Effector memory CD4-positive, alpha-beta T cell (primary cell): Measurements from ENCODE around the gene DHRS11.
A peak's percentile ranks its signal among the peaks of the same experiment; 100 is the strongest.

Experiments
- DNase-seq, 3 donors: peaks; one replicate each; pipeline ENCODE4 v3.0.0-alpha.2; 2020
- H3K27ac ChIP-seq: 2 replicates; pipeline ENCODE4 v1.7.0; 2013; ENCODE audit warnings: mild to moderate bottlenecking, low read length, moderate library complexity; ENCODE audit not compliant: insufficient read depth, poor library complexity, severe bottlenecking
- H3K27me3 ChIP-seq: replicated peaks from 2 replicates; pipeline ENCODE4 v1.7.0; 2013; ENCODE audit warnings: mild to moderate bottlenecking, low read length; ENCODE audit not compliant: insufficient read depth, control insufficient read depth, poor library complexity, severe bottlenecking
- H3K36me3 ChIP-seq: 2 replicates; pipeline ENCODE4 v1.7.0; 2013; ENCODE audit warnings: mild to moderate bottlenecking, low read length, moderate library complexity; ENCODE audit not compliant: control insufficient read depth, insufficient read depth
- H3K4me1 ChIP-seq: 2 replicates; pipeline ENCODE4 v1.7.0; 2013; ENCODE audit warnings: low read length, mild to moderate bottlenecking; ENCODE audit not compliant: control insufficient read depth, insufficient read depth, poor library complexity, severe bottlenecking
- H3K4me3 ChIP-seq: 2 replicates; pipeline ENCODE4 v1.7.0; 2013; ENCODE audit warnings: low read length, low read depth, mild to moderate bottlenecking; ENCODE audit not compliant: insufficient read depth, poor library complexity, severe bottlenecking
- H3K9me3 ChIP-seq: 2 replicates; pipeline ENCODE4 v1.7.0; 2013; ENCODE audit warnings: mild to moderate bottlenecking, low read length, moderate library complexity; ENCODE audit not compliant: control insufficient read depth

DHRS11 gene

GRCh38 chr17:36592716-36593321 lies 1.1 kb downstream of the DHRS11 start:
- Histone ChIP-seq H3K4me1 (peaks cover 16% of the 10 kb centered on the region), H3K27ac (no peak overlapping the region), H3K4me3 (peak overlapping the region; percentile 60), H3K27me3 (no peaks in the 10 kb centered on the region), H3K9me3 (no peaks in the 10 kb centered on the region), H3K36me3 (peaks cover 10% of the 10 kb centered on the region)
- DNase-seq = no peak

- no peak for DNase-seq
- H3K27me3 ChIP-seq = no peaks in the 10 kb centered on the region
- H3K27ac ChIP-seq = no peak overlapping the region
- H3K36me3 ChIP-seq = peaks cover 4% of the 10 kb centered on the region
- H3K9me3 ChIP-seq = no peaks in the 10 kb centered on the region
- peaks cover 16% of the 10 kb centered on the region for H3K4me1 ChIP-seq
- H3K4me3 ChIP-seq = no peak overlapping the region
Measured at GRCh38 chr17:36593656-36594316, 2.1 kb downstream of the DHRS11 start.

GRCh38 chr17:36594626-36595401 lies 3.1 kb downstream of the DHRS11 start:
- Histone ChIP-seq H3K4me3 (no peak overlapping the region), H3K4me1 (peaks cover 16% of the 10 kb centered on the region), H3K27me3 (no peaks in the 10 kb centered on the region), H3K9me3 (no peaks in the 10 kb centered on the region), H3K27ac (no peak overlapping the region), H3K36me3 (no peaks in the 10 kb centered on the region)
- no peak for DNase-seq

- Histone ChIP-seq H3K36me3 (no peaks in the 10 kb centered on the region), H3K27ac (no peak overlapping the region), H3K4me1 (peaks cover 17% of the 10 kb centered on the region), H3K9me3 (no peaks in the 10 kb centered on the region), H3K27me3 (no peaks in the 10 kb centered on the region), H3K4me3 (no peak overlapping the region)
- no peak for DNase-seq
Measured at GRCh38 chr17:36597226-36597625, 5.5 kb downstream of the DHRS11 start.

- no peak for DNase-seq
- Histone ChIP-seq H3K4me1 (peaks cover 15% of the 10 kb centered on the region), H3K27me3 (no peaks in the 10 kb centered on the region), H3K27ac (no peak overlapping the region), H3K36me3 (no peaks in the 10 kb centered on the region), H3K4me3 (no peak overlapping the region), H3K9me3 (no peaks in the 10 kb centered on the region)
Measured at GRCh38 chr17:36597866-36598777, 6.4 kb downstream of the DHRS11 start.

- Histone ChIP-seq H3K9me3 (no peaks in the 10 kb centered on the region), H3K36me3 (no peaks in the 10 kb centered on the region), H3K27ac (no peak overlapping the region), H3K27me3 (no peaks in the 10 kb centered on the region), H3K4me1 (peaks cover 15% of the 10 kb centered on the region), H3K4me3 (no peak overlapping the region)
- no peak for DNase-seq
Measured at GRCh38 chr17:36598951-36599401, 7.3 kb downstream of the DHRS11 start.

GRCh38 chr17:36599546-36600250 lies 8.0 kb downstream of the DHRS11 start:
- no peak for DNase-seq
- peaks cover 15% of the 10 kb centered on the region for H3K4me1 ChIP-seq
- H3K36me3 ChIP-seq = no peaks in the 10 kb centered on the region
- H3K4me3 ChIP-seq = no peak overlapping the region
- H3K9me3 ChIP-seq = no peaks in the 10 kb centered on the region
- no peak overlapping the region for H3K27ac ChIP-seq
- H3K27me3 ChIP-seq = no peaks in the 10 kb centered on the region

- H3K27ac ChIP-seq = no peak overlapping the region
- no peak overlapping the region for H3K4me3 ChIP-seq
- no peaks in the 10 kb centered on the region for H3K9me3 ChIP-seq
- no peaks in the 10 kb centered on the region for H3K36me3 ChIP-seq
- no peaks in the 10 kb centered on the region for H3K27me3 ChIP-seq
- peaks cover 15% of the 10 kb centered on the region for H3K4me1 ChIP-seq
- no peak for DNase-seq
Measured at GRCh38 chr17:36600465-36600864, 8.8 kb downstream of the DHRS11 start.

GRCh38 chr17:36600936-36601302 lies 9.2 kb downstream of the DHRS11 start:
- H3K4me3 ChIP-seq = peak overlapping the region; percentile 93

More at GRCh38 chr17:36600936-36601302, 9.2 kb downstream of the DHRS11 start:
- Histone ChIP-seq H3K27me3 (no peaks in the 10 kb centered on the region), H3K9me3 (no peaks in the 10 kb centered on the region), H3K36me3 (no peaks in the 10 kb centered on the region), H3K27ac (peak overlapping the region; percentile 65), H3K4me1 (peaks cover 15% of the 10 kb centered on the region)
- no peak for DNase-seq
